ENCODE results near the gene ORAI3.
A peak's percentile ranks its signal among the peaks of the same experiment; 100 is the strongest.

DNA sequence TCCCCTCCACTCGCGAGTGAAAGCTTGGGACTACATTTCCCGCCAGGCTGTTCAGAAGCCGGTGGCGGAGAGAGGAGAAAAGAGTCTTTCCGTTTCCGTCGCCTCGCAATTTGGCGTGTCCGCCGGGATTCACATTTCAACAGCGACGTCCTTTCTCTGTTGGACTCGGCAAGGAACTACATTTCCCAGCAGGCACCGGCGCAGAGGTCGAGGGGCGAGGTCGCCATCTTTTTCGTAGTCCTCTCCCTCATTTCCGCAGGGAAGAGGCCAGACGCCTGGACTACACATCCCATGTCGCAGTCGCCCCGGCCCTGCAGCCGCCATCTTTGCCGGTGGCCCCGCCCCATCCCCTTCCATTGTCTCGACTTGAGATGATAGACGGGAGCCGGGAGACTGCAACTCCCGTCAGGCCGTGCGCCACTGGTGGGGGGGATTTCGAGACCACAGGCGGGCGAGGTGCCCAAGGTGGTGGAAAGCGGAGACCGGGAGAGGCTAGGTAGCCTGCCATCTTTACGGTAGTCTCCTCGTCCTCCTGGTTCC, 26.4 kb upstream of the ORAI3 start:
- TF ChIP-seq POLR2A (IDR thresholded peaks at IDR 0.05) (no peak), POLR2AphosphoS5 (IDR thresholded peaks at IDR 0.05; ENCODE audit: insufficient read depth in 1 of 2, low read depth in 1 of 2) (peak; percentile 90 to 96)
- TF ChIP-seq, protein P1, sequence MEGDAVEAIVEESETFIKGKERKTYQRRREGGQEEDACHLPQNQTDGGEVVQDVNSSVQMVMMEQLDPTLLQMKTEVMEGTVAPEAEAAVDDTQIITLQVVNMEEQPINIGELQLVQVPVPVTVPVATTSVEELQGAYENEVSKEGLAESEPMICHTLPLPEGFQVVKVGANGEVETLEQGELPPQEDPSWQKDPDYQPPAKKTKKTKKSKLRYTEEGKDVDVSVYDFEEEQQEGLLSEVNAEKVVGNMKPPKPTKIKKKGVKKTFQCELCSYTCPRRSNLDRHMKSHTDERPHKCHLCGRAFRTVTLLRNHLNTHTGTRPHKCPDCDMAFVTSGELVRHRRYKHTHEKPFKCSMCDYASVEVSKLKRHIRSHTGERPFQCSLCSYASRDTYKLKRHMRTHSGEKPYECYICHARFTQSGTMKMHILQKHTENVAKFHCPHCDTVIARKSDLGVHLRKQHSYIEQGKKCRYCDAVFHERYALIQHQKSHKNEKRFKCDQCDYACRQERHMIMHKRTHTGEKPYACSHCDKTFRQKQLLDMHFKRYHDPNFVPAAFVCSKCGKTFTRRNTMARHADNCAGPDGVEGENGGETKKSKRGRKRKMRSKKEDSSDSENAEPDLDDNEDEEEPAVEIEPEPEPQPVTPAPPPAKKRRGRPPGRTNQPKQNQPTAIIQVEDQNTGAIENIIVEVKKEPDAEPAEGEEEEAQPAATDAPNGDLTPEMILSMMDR (IDR thresholded peaks at IDR 0.05): no peak

Measured in vagina (tissue), 2 donors.